ENCODE results near the gene HNRNPF. TPM values are rescaled to one million over a fixed set of nuclear protein-coding genes. Genes with fewer than 3 reads are reported as not detected.

The HNRNPF gene
- total and polyA plus RNA-seq, 2 donors (not counting 3 experiments of a cell fraction or from before 2014, with no cell fraction given), result 144 to 230 TPM

GRCh38 chr10:43409385-43410109 lies 561 bp upstream of the HNRNPF start:
- POLR2A ChIA-PET, result interaction anchor here (1.2 kb wide), 1 partner anchor 11 kb away, joined by 6 read pairs; no protein-coding TSS in a partner anchor
- intact Hi-C loops (cut with micrococcal nuclease), result loop anchor here (1.0 to 5.0 kb wide), 3 partner anchors 11 to 272 kb away; partner anchors contain the start of gene CSGALNACT2
- BruUV-seq (replicated peaks), result TSS peak; percentile 28

More at GRCh38 chr10:43409385-43410109, 561 bp upstream of the HNRNPF start:
- H4K20me1 ChIP-seq (replicated peaks; ENCODE audit: control insufficient read depth, extremely low read depth, insufficient read depth, low read length), result no peaks in the 10 kb centered on the region
- H3K4me2 ChIP-seq (ENCODE audit: insufficient read depth, low read length), result peak overlapping the region; percentile 67
- DNase-seq (ENCODE audit: low read depth, low spot score), result peak; percentile 28
- no peak for FAIRE-seq
- CTCF ChIA-PET, result interaction anchor here (0.5 to 1.3 kb wide), 4 partner anchors 10 to 467 kb away, joined by 3 to 6 read pairs (median 3); partner anchors contain the start of gene ZNF487
- TF ChIP-seq MYC (IDR thresholded peaks at IDR 0.05; ENCODE audit: low read depth, low read length) (no peak), POLR2A (IDR thresholded peaks at IDR 0.05; ENCODE audit: low read depth, low read length) (peak; percentile 69), FOS (IDR thresholded peaks at IDR 0.05; ENCODE audit: borderline replicate concordance, insufficient read depth, low read length) (no peak), GATA2 (IDR thresholded peaks at IDR 0.05; ENCODE audit: insufficient read depth, insufficient read length, low read depth, low read length) (no peak), POLR2AphosphoS5 (IDR thresholded peaks at IDR 0.05; ENCODE audit: insufficient read depth, low read depth, low read length) (peak; percentile 39), JUN (IDR thresholded peaks at IDR 0.05; ENCODE audit: borderline replicate concordance, insufficient read depth, insufficient read length, low read depth) (no peak), MAX (IDR thresholded peaks at IDR 0.05; ENCODE audit: insufficient read depth, insufficient read length) (no peak), EZH2 (IDR thresholded peaks at IDR 0.05; ENCODE audit: borderline replicate concordance, low read depth, low read length, severe bottlenecking) (no peak), CTCF (IDR thresholded peaks at IDR 0.05; ENCODE audit: extremely low read depth in 1 of 2, insufficient read depth in 1 of 2, low read depth in 1 of 2, low read length in 2 of 2) (no peak)
- H3K9ac ChIP-seq (replicated peaks; ENCODE audit: extremely low read depth, insufficient read depth, low read length), result peak overlapping the region; percentile 96
- dilution Hi-C loops (cut with MboI; ENCODE audit: extremely low pct_ligation_motif_present, low sequenced_read_pairs), result no loop called here
- peaks cover 40% of the 10 kb centered on the region for H3K79me2 ChIP-seq (ENCODE audit: control insufficient read depth, insufficient read depth, low read length)
- no peaks in the 10 kb centered on the region for H3K27me3 ChIP-seq (ENCODE audit: control insufficient read depth in 2 of 2, insufficient read depth in 2 of 2, low read length in 2 of 2)
- peaks cover 18% of the 10 kb centered on the region for H3K4me1 ChIP-seq (ENCODE audit: control insufficient read depth, extremely low read depth, insufficient read depth, low read length)
- no peaks in the 10 kb centered on the region for H3K9me3 ChIP-seq (replicated peaks; ENCODE audit: control insufficient read depth, insufficient read depth, low read length)
- peak overlapping the region; percentile 83 for H3K27ac ChIP-seq (ENCODE audit: insufficient read depth, low read depth, low read length)
- H2AFZ ChIP-seq (ENCODE audit: low read depth, low read length), result peak overlapping the region; percentile 96
- peak overlapping the region; percentile 59 to 75 (median 70) for H3K4me3 ChIP-seq (replicated peaks in 1 of 3; ENCODE audit: insufficient read depth in 1 of 3, low read depth in 1 of 3, low read length in 3 of 3)
- H3K36me3 ChIP-seq (ENCODE audit: control insufficient read depth in 2 of 2, extremely low read depth in 1 of 2, insufficient read depth in 2 of 2, low read length in 2 of 2), result no peaks in the 10 kb centered on the region
- H3K9me1 ChIP-seq (replicated peaks; ENCODE audit: control insufficient read depth, extremely low read depth, insufficient read depth, low read length), result no peaks in the 10 kb centered on the region
